Upper lobe of right lung (tissue), 1 donor: Measurements from ENCODE around the gene LCE2D. TPM values are rescaled to one million over a fixed set of nuclear protein-coding genes. Genes with fewer than 3 reads are reported as not detected.

Experiments used
- ATAC-seq: fragments of 200-7000 bp; cut with Tn5 transposase; one replicate; pipeline ENCODE4 v1.9.1; 2020; ENCODE audit warnings: mild to moderate bottlenecking, moderate library complexity
- DNase-seq: peaks from one replicate; pipeline ENCODE4 v3.0.0-alpha.2; 2020
- H3K27ac ChIP-seq: fragments of 200-600 bp; one replicate; pipeline ENCODE4 v1.8.0; 2022
- H3K27me3 ChIP-seq: fragments of 200-600 bp; one replicate; pipeline ENCODE4 v1.8.0; 2022; ENCODE audit warnings: mild to moderate bottlenecking
- H3K36me3 ChIP-seq: fragments of 200-600 bp; one replicate; pipeline ENCODE4 v1.8.0; 2022
- H3K4me1 ChIP-seq: fragments of 200-600 bp; one replicate; pipeline ENCODE4 v1.8.0; 2022
- H3K4me3 ChIP-seq: fragments of 200-600 bp; one replicate; pipeline ENCODE4 v1.8.0; 2022; ENCODE audit warnings: mild to moderate bottlenecking
- H3K9me3 ChIP-seq: fragments of 200-600 bp; one replicate; pipeline ENCODE4 v1.8.0; 2022
- CTCF ChIP-seq: fragments of 200-600 bp; IDR thresholded peaks from one replicate; pipeline ENCODE4 v1.8.0; 2022; ENCODE audit warnings: antibody characterized with exemption
- intact Hi-C: fragments of 100-400 bp; cut with DNase I; formaldehyde crosslinking; loops from one replicate; pipeline ENCODE4 v1.11.0; 2022
- total RNA-seq: library from RNA; stranded (reverse); fragmentation: NEBNext Ultra II Directional; extraction: Animal tissue kit (Norgen Biotek cat#: 25700); gene quantifications from one replicate; pipeline ENCODE4 v1.2.1, GENCODE V29; 2021
- donor health status: DM: no; HTN: yes; CAD: no; lungs with severe emphysema.

LCE2D gene
- total RNA-seq, 1 donor from 2014 or later: not detected

GRCh38 chr1:152697701-152698600 lies 34.8 kb downstream of the LCE2D start, which contains the start of gene LCE2A:
LCE2A (plus strand) TSS chr1:152698345; CDS start chr1:152698902, 557 bp downstream.
- ATAC-seq: no peak
- TF ChIP-seq CTCF: no peak
- intact Hi-C loops: no loop called here
- no peaks in the 10 kb centered on the region for H3K27me3 ChIP-seq
- H3K36me3 ChIP-seq: no peaks in the 10 kb centered on the region
- H3K4me1 ChIP-seq: no peaks in the 10 kb centered on the region
- no peak for DNase-seq
- no peak within 1 kb of the TSS for H3K27ac ChIP-seq
- no peak within 1 kb of the TSS for H3K4me3 ChIP-seq
- H3K9me3 ChIP-seq: no peaks in the 10 kb centered on the region

- ATAC-seq: no peak
- H3K4me3 ChIP-seq: no peak overlapping the region
- no peaks in the 10 kb centered on the region for H3K9me3 ChIP-seq
- H3K27ac ChIP-seq: no peak overlapping the region
- no peak for DNase-seq
- no peaks in the 10 kb centered on the region for H3K4me1 ChIP-seq
- intact Hi-C loops: no loop called here
- no peaks in the 10 kb centered on the region for H3K36me3 ChIP-seq
- no peak for TF ChIP-seq CTCF
- H3K27me3 ChIP-seq: no peaks in the 10 kb centered on the region
These were observed 36.6 kb downstream of the LCE2D start for GRCh38 chr1:152699746-152700145.

- ATAC-seq (no peak), DNase-seq (no peak)
- H3K36me3 ChIP-seq: no peaks in the 10 kb centered on the region
- H3K9me3 ChIP-seq: no peaks in the 10 kb centered on the region
- no peak within 1 kb of the TSS for H3K27ac ChIP-seq
- H3K4me3 ChIP-seq: no peak within 1 kb of the TSS
- no peaks in the 10 kb centered on the region for H3K27me3 ChIP-seq
- intact Hi-C loops: no loop called here
- no peaks in the 10 kb centered on the region for H3K4me1 ChIP-seq
- no peak for TF ChIP-seq CTCF
These were observed 44.7 kb downstream of the LCE2D start, which contains the start of gene LCE4A for GRCh38 chr1:152707860-152708259. LCE4A (plus strand) TSS chr1:152708160; CDS start chr1:152709076, 916 bp downstream.

Other genes with a start within 250 kb of the LCE2D start
- gene CRNN, start 249.1 kb upstream of the LCE2D start, total RNA-seq: not detected
- not detected for gene LCE5A, start 152.6 kb upstream of the LCE2D start, total RNA-seq
- gene CRCT1, start 148.9 kb upstream of the LCE2D start, total RNA-seq: not detected
- gene LCE3E, start 96.6 kb upstream of the LCE2D start, total RNA-seq: not detected
- not detected for gene LCE3D, start 82.9 kb upstream of the LCE2D start, total RNA-seq
- not detected for gene LCE3C, start 63.1 kb upstream of the LCE2D start, total RNA-seq
- gene LCE3B, start 49.6 kb upstream of the LCE2D start, total RNA-seq: not detected
- gene LCE3A, start 40.3 kb upstream of the LCE2D start, total RNA-seq: not detected
- gene LCE2C, start 11.9 kb downstream of the LCE2D start, total RNA-seq: not detected
- gene LCE2B, start 22.7 kb downstream of the LCE2D start, total RNA-seq: not detected
- not detected for gene LCE2A, start 35.0 kb downstream of the LCE2D start, total RNA-seq
- gene LCE4A, start 44.8 kb downstream of the LCE2D start, total RNA-seq: not detected
- not detected for gene KPRP, start 94.6 kb downstream of the LCE2D start, total RNA-seq
- not detected for gene LCE1F, start 111.8 kb downstream of the LCE2D start, total RNA-seq
- gene LCE1E, start 122.9 kb downstream of the LCE2D start, total RNA-seq: not detected
- gene LCE1D, start 133.3 kb downstream of the LCE2D start, total RNA-seq: not detected
- not detected for gene LCE1C, start 143.3 kb downstream of the LCE2D start, total RNA-seq
- not detected for gene LCE1B, start 148.6 kb downstream of the LCE2D start, total RNA-seq
- not detected for gene LCE1A, start 164.1 kb downstream of the LCE2D start, total RNA-seq
- gene LCE6A, start 179.5 kb downstream of the LCE2D start, total RNA-seq: not detected
- not detected for gene LCE7A, start 196.6 kb downstream of the LCE2D start, total RNA-seq
- not detected for gene SMCP, start 214.9 kb downstream of the LCE2D start, total RNA-seq
- not detected for gene IVL, start 245.2 kb downstream of the LCE2D start, total RNA-seq